H9 (cell line): ENCODE results near the gene CBLN3. TPM values are rescaled to one million over a fixed set of nuclear protein-coding genes. Genes with fewer than 3 reads are reported as not detected.
A peak's percentile ranks its signal among the peaks of the same experiment; 100 is the strongest.

Source experiments
- DNase-seq: peaks from one replicate; pipeline ENCODE4 v3.0.0-alpha.2; 2017
- H2AFZ ChIP-seq: one replicate; pipeline ENCODE4 v1.6.1; 2013; ENCODE audit warnings: mild to moderate bottlenecking, low read length, control low read depth, moderate library complexity
- H2AK5ac ChIP-seq: 2 replicates; pipeline ENCODE4 v1.6.1; 2013; ENCODE audit warnings: low read length, control low read depth, mixed read lengths; ENCODE audit not compliant: insufficient read length
- H2BK120ac ChIP-seq: one replicate; pipeline ENCODE4 v1.6.1; 2013; ENCODE audit warnings: low read depth, mild to moderate bottlenecking, low read length, control low read depth, inconsistent platforms; ENCODE audit not compliant: poor library complexity, severe bottlenecking
- H2BK12ac ChIP-seq: 2 replicates; pipeline ENCODE4 v1.6.1; 2013; ENCODE audit warnings: low read length, control low read depth, mixed read lengths, low read depth; ENCODE audit not compliant: insufficient read length
- H2BK15ac ChIP-seq: 2 replicates; pipeline ENCODE4 v1.6.1; 2013; ENCODE audit warnings: low read depth, low read length, control low read depth
- H2BK20ac ChIP-seq: one replicate; pipeline ENCODE4 v1.6.1; 2013; ENCODE audit warnings: low read depth, mild to moderate bottlenecking, low read length, control low read depth, inconsistent platforms; ENCODE audit not compliant: poor library complexity, severe bottlenecking
- H2BK5ac ChIP-seq: 2 replicates; pipeline ENCODE4 v1.6.1; 2013; ENCODE audit warnings: low read length, control low read depth, mixed read lengths; ENCODE audit not compliant: insufficient read length
- H3K14ac ChIP-seq: 2 replicates; pipeline ENCODE4 v1.6.1; 2013; ENCODE audit warnings: low read length, control low read depth; ENCODE audit not compliant: insufficient read depth
- H3K18ac ChIP-seq: 2 replicates; pipeline ENCODE4 v1.6.1; 2013; ENCODE audit warnings: low read depth, mild to moderate bottlenecking, mixed read lengths, low read length, control low read depth; ENCODE audit not compliant: insufficient read length
- H3K23ac ChIP-seq: 2 replicates; pipeline ENCODE4 v1.6.1; 2013; ENCODE audit warnings: low read length, control low read depth, mixed read lengths, low read depth; ENCODE audit not compliant: insufficient read length
- H3K23me2 ChIP-seq: 2 replicates; pipeline ENCODE4 v1.6.1; 2013; ENCODE audit warnings: low read depth, mild to moderate bottlenecking, mixed read lengths, low read length, control low read depth; ENCODE audit not compliant: insufficient read length, poor library complexity, severe bottlenecking
- H3K27ac ChIP-seq: 2 replicates; pipeline ENCODE4 v1.5.1; 2013; ENCODE audit warnings: low read length, control low read depth, mixed read lengths, low read depth; ENCODE audit not compliant: insufficient read length
- H3K27me3 ChIP-seq: 2 replicates; pipeline ENCODE4 v1.6.1; 2013; ENCODE audit warnings: low read length, control low read depth, inconsistent platforms; ENCODE audit not compliant: insufficient read depth
- H3K4ac ChIP-seq: 2 replicates; pipeline ENCODE4 v1.6.1; 2013; ENCODE audit warnings: low read depth, mild to moderate bottlenecking, control low read depth, inconsistent platforms, low read length, moderate library complexity
- H3K4me1 ChIP-seq: 2 replicates; pipeline ENCODE4 v1.6.1; 2013; ENCODE audit warnings: low read length, control low read depth, inconsistent platforms; ENCODE audit not compliant: insufficient read depth
- H3K4me2 ChIP-seq: 2 replicates; pipeline ENCODE4 v1.6.1; 2013; ENCODE audit warnings: low read length, control low read depth, mixed read lengths; ENCODE audit not compliant: insufficient read length, insufficient read depth
- H3K56ac ChIP-seq: 2 replicates; pipeline ENCODE4 v1.6.1; 2013; ENCODE audit warnings: low read depth, mild to moderate bottlenecking, mixed read lengths, low read length, control low read depth; ENCODE audit not compliant: insufficient read length
- H3K79me1 ChIP-seq: 2 replicates; pipeline ENCODE4 v1.6.1; 2013; ENCODE audit warnings: low read depth, mild to moderate bottlenecking, moderate library complexity, low read length, control low read depth, inconsistent platforms; ENCODE audit not compliant: insufficient read depth, poor library complexity, severe bottlenecking
- H3K79me2 ChIP-seq: 2 replicates; pipeline ENCODE4 v1.6.1; 2013; ENCODE audit warnings: low read length, control low read depth, inconsistent platforms; ENCODE audit not compliant: insufficient read depth
- H3K9ac ChIP-seq: 2 replicates; pipeline ENCODE4 v1.6.1; 2013; ENCODE audit warnings: low read length, control low read depth, mixed read lengths; ENCODE audit not compliant: insufficient read length; ENCODE audit errors: extremely low read depth
- H3K9me3 ChIP-seq: one replicate; pipeline ENCODE4 v1.6.1; 2013; ENCODE audit warnings: low read depth, low read length, inconsistent platforms; ENCODE audit not compliant: control insufficient read depth
- H3T11ph ChIP-seq: one replicate; pipeline ENCODE4 v1.6.1; 2013; ENCODE audit warnings: mild to moderate bottlenecking, low read length, control low read depth, inconsistent platforms
- H4K20me1 ChIP-seq: one replicate; pipeline ENCODE4 v1.6.1; 2013; ENCODE audit not compliant: control insufficient read depth, insufficient read length, insufficient read depth
- H4K5ac ChIP-seq: 2 replicates; pipeline ENCODE4 v1.6.1; 2013; ENCODE audit warnings: low read depth, mild to moderate bottlenecking, mixed read lengths, low read length, control low read depth; ENCODE audit not compliant: insufficient read length
- H4K8ac ChIP-seq: replicated peaks from 2 replicates; pipeline ENCODE4 v1.6.1; 2013; ENCODE audit warnings: low read length, control low read depth, mixed read lengths, low read depth; ENCODE audit not compliant: insufficient read length
- H4K91ac ChIP-seq: 2 replicates; pipeline ENCODE4 v1.6.1; 2013; ENCODE audit warnings: low read depth, mild to moderate bottlenecking, moderate library complexity, mixed read lengths, low read length, control low read depth; ENCODE audit not compliant: insufficient read length
- H3K27ac Mint-ChIP-seq, 3 experiments: 2 replicates in 2 of 3; 3 replicates in 1 of 3; pipeline ENCODE4 v1.8.0; 2020 to 2021; ENCODE audit warnings: mixed read lengths in 3 of 3, mild to moderate bottlenecking in 1 of 3, moderate library complexity in 1 of 3
- H3K27me3 Mint-ChIP-seq: 2 replicates; pipeline ENCODE4 v1.8.0; 2021; ENCODE audit warnings: low read depth, mild to moderate bottlenecking, moderate library complexity, mixed read lengths
- H3K36me3 Mint-ChIP-seq, 3 experiments: 2 replicates in 2 of 3; 3 replicates in 1 of 3; pipeline ENCODE4 v1.8.0; 2020 to 2021; ENCODE audit warnings: low read depth in 3 of 3, mixed read lengths in 3 of 3; ENCODE audit not compliant: insufficient read depth in 1 of 3
- H3K4me1 Mint-ChIP-seq, 2 experiments: 2 replicates each; pipeline ENCODE4 v1.8.0; 2020; ENCODE audit warnings: mixed read lengths in 2 of 2
- H3K4me3 Mint-ChIP-seq, 2 experiments: 2 replicates in 1 of 2; 3 replicates in 1 of 2; pipeline ENCODE4 v1.8.0; 2020 to 2021; ENCODE audit warnings: mild to moderate bottlenecking in 2 of 2, mixed read lengths in 2 of 2, moderate library complexity in 1 of 2
- H3K9me3 Mint-ChIP-seq, 2 experiments: 2 replicates in 1 of 2; 3 replicates in 1 of 2; pipeline ENCODE4 v1.8.0; 2020; ENCODE audit warnings: mild to moderate bottlenecking in 2 of 2, mixed read lengths in 2 of 2, moderate library complexity in 1 of 2
- CTCF ChIP-seq: fragments of 200-600 bp; sonication (generic); conservative IDR thresholded peaks from 3 replicates; pipeline ENCODE4 v1.8.0; 2021; ENCODE audit warnings: antibody characterized with exemption, mild to moderate bottlenecking
- WGBS: extraction: QIAGEN DNeasy Blood & Tissue Kit; methylation state at CpG from one replicate; pipeline ENCODE4 v1.1.7; 2013; ENCODE audit warnings: missing lambda C conversion rate, low lambda C conversion rate, mixed read lengths; ENCODE audit not compliant: insufficient read length; ENCODE audit errors: extremely low coverage; 5-methylcytosine and 5-hydroxymethylcytosine counted together
- total RNA-seq: library from RNA; stranded (reverse); gene quantifications from 2 replicates; pipeline ENCODE4 v1.2.1, GENCODE V29; 2021

Gene CBLN3
- total RNA-seq, 1 experiment from 2014 or later = 0.39 TPM

DNA sequence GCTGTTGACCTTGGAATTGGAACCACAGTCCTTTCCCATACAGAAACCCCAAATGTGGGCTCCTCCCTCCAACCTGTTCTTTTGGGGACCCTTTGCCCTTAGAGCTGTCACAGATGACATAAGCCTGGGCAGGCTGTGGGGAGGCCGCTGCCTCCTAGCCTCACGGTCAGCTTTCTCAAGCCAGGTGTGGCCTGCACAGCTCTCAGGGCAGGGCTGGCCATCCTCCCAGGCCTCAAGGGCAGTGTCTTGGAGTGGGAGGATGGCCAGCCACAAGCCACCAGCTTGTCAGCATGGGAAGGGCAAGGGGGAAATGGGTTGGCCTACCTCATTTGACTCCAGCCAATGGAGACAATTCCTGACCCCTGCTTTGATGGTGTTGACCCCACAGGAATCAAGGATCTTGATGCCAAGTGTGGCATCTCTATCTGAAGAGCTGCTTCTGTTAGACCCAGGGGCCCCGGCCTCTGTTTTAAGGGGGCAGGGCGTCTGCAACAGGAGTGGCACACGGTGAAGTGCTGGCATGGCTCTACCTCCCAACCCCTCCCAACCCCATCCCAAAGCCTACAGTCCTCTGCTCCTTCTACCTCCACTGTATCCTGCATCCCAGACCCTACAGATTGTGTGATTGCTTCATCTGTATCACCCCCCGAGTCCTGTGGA, 11.5 kb downstream of the CBLN3 start:
- peaks cover 11 to 26% (median 19%) of the 10 kb centered on the region in 3 experiments; a peak in 6 of 7 replicates for H3K36me3 Mint-ChIP-seq
- Histone ChIP-seq H2AK5ac (no peak overlapping the region), H3K27ac (no peak overlapping the region), H3K23me2 (no peaks in the 10 kb centered on the region), H3K56ac (no peak overlapping the region), H3K9ac (no peak overlapping the region), H3K4me2 (no peak overlapping the region), H2BK12ac (no peak overlapping the region), H3T11ph (no peak overlapping the region), H3K14ac (no peak overlapping the region; the same call in 1 of the 2 replicates), H3K27me3 (no peaks in the 10 kb centered on the region; the same call in 1 of the 2 replicates), H2BK20ac (no peak overlapping the region), H3K79me2 (no peaks in the 10 kb centered on the region), H4K20me1 (no peaks in the 10 kb centered on the region), H3K18ac (no peak overlapping the region), H3K4ac (no peak overlapping the region), H3K9me3 (no peaks in the 10 kb centered on the region), H4K8ac (no peak overlapping the region), H2AFZ (no peak overlapping the region), H3K4me1 (no peaks in the 10 kb centered on the region), H4K91ac (no peak overlapping the region), H3K79me1 (no peaks in the 10 kb centered on the region), H4K5ac (no peak overlapping the region), H3K23ac (no peak overlapping the region), H2BK120ac (no peak overlapping the region), H2BK15ac (no peak overlapping the region), H2BK5ac (no peak overlapping the region)
- H3K9me3 Mint-ChIP-seq = no peaks in the 10 kb centered on the region
- no peak overlapping the region for H3K27ac Mint-ChIP-seq
- no CpG with 5 or more reads among the region's 6 CpGs for WGBS
- no peak overlapping the region for H3K4me3 Mint-ChIP-seq
- peaks cover 22% of the 10 kb centered on the region for H3K27me3 Mint-ChIP-seq
- DNase-seq = peak; percentile 10
- 0 out of 4 replicates have a peak, but pooled peaks cover 0 to 3% of the 10 kb centered on the region in 2 experiments for H3K4me1 Mint-ChIP-seq
- no peak for TF ChIP-seq CTCF
